Measurements from ENCODE around the gene ECHDC3. TPM values are rescaled to one million over a fixed set of nuclear protein-coding genes. Genes with fewer than 3 reads are reported as not detected.

ECHDC3 gene
- total RNA-seq, 3 donors from 2014 or later: 62.6 to 256 (median 132) TPM

DNA sequence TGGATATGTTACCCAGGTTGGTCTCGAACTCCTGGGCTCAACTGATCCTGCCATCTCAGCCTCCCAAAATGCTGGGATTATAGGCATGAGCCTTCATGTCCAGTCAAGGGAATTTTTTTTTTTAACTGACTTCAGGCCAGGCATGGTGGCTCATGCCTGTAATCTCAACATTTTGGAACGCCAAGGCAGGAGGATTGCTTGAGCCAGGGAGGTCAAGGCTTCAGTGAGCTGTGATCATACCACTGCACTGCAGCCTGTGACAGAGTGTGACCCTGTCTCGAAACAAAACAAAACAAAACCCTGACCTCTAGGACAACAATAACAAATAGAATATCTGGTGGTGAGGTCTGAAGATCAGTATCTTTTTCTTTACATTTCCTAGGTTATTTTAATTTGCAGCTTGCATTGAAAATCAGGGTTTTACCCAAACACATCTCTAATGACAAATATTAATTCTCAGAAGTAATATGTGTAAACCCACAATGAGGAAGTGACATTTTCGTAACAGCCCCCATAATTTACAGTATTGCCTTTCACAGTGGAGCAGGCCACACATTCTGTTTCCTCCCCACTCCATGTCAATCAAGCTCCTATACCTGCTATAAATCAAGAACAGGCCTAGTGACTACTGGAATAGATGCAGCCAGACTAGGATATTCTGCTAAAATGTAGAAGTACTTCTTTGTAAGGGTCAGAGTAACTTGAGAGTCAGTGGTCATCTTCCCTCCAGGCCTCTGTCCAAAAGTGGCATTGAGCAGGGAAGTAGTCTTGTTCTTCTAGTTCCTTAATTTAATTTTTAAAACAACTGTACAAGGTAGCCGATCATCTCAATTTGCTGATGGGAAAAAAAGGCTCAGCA is 43.3 kb upstream of the ECHDC3 start:
- Histone ChIP-seq H3K9me3 (no peaks in the 10 kb centered on the region), H3K36me3 (no peaks in the 10 kb centered on the region), H3K27me3 (no peaks in the 10 kb centered on the region), H3K4me1 (no peaks in the 10 kb centered on the region), H3K4me3 (no peak overlapping the region), H3K27ac (no peak overlapping the region)
- DNase-seq (ENCODE audit: low spot score in 2 of 2): no peak
- TF ChIP-seq POLR2A (IDR thresholded peaks at IDR 0.05) (no peak), POLR2AphosphoS5 (IDR thresholded peaks at IDR 0.05) (no peak)
- TF ChIP-seq, protein P1, sequence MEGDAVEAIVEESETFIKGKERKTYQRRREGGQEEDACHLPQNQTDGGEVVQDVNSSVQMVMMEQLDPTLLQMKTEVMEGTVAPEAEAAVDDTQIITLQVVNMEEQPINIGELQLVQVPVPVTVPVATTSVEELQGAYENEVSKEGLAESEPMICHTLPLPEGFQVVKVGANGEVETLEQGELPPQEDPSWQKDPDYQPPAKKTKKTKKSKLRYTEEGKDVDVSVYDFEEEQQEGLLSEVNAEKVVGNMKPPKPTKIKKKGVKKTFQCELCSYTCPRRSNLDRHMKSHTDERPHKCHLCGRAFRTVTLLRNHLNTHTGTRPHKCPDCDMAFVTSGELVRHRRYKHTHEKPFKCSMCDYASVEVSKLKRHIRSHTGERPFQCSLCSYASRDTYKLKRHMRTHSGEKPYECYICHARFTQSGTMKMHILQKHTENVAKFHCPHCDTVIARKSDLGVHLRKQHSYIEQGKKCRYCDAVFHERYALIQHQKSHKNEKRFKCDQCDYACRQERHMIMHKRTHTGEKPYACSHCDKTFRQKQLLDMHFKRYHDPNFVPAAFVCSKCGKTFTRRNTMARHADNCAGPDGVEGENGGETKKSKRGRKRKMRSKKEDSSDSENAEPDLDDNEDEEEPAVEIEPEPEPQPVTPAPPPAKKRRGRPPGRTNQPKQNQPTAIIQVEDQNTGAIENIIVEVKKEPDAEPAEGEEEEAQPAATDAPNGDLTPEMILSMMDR (IDR thresholded peaks at IDR 0.05): no peak
- intact Hi-C loops (cut with DNase I; ENCODE audit: low total_unique reads): no loop called here

DNA sequence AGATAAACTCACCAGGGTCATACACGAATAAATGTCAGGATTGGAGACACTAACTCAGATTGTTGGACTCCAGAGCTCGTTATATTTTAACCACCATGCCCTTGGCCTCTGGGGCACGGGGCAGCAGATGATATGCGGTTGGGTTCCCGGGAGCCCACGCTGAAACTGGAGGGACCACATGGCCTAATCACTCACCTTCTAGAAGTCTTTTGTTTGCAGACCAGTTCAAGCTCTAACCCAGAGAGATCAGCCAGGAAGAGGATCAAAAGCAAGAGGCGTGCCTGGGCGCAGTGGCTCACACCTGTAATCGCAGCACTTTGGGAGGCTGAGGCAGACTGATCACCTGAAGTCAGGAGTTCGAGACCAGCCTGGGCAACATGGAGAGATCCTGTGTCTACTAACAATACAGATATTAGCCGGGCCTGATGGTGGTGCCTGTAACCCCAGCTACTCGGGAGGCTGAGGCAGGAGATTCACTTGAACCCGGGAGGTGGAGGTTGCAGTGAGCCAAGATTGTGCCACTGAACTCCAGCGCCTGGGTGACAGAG is 42.6 kb upstream of the ECHDC3 start:
- intact Hi-C loops (cut with DNase I; ENCODE audit: low total_unique reads): no loop called here
- H3K27ac ChIP-seq: no peak overlapping the region
- no peaks in the 10 kb centered on the region for H3K36me3 ChIP-seq
- H3K4me1 ChIP-seq: no peaks in the 10 kb centered on the region
- TF ChIP-seq POLR2A (IDR thresholded peaks at IDR 0.05) (no peak), POLR2AphosphoS5 (IDR thresholded peaks at IDR 0.05) (no peak)
- TF ChIP-seq, protein P1 (IDR thresholded peaks at IDR 0.05): no peak
- H3K4me3 ChIP-seq: no peak overlapping the region
- no peaks in the 10 kb centered on the region for H3K9me3 ChIP-seq
- H3K27me3 ChIP-seq: no peaks in the 10 kb centered on the region
- no peak for DNase-seq (ENCODE audit: low spot score in 2 of 2)

GRCh38 chr10:11700539-11700938 is 41.6 kb upstream of the ECHDC3 start:
- H3K4me1 ChIP-seq: no peaks in the 10 kb centered on the region
- intact Hi-C loops (cut with DNase I; ENCODE audit: low total_unique reads): no loop called here

DNA sequence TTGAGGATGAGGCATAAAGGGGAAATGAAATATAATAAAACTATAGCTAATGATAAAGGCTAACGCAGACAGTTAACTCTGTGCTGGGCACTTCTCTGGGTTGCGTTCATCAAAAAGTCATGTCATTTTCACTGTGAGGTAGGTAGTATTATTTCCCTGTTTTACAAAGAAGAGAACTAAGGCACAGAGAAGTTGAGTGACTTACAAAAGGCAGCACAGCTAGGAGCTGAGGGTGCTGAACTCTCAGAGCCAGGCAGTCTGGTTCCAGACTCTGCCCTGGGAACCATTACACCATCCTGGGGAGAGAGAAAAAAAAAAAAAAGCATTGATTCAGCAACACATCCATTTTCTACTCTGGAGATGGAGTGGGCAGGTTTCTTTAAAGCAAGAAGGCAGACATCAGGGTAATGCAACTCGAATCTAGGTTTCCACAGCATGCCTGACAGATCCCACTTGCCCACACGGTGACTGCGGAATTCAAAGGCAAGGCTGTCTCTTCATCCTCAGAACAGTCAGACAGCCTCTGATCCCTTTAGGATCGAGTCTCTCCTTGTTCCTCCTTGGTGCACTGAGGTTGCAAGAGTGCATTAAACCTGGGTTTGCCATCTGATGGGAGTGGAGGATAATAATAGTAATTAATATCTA is 40.6 kb upstream of the ECHDC3 start:
- Histone ChIP-seq H3K4me3 (no peak overlapping the region), H3K9me3 (no peaks in the 10 kb centered on the region), H3K27ac (no peak overlapping the region), H3K27me3 (no peaks in the 10 kb centered on the region), H3K4me1 (no peaks in the 10 kb centered on the region), H3K36me3 (no peaks in the 10 kb centered on the region)
- no peak for TF ChIP-seq POLR2A (IDR thresholded peaks at IDR 0.05)
- TF ChIP-seq POLR2AphosphoS5 (IDR thresholded peaks at IDR 0.05): no peak
- no peak for DNase-seq (ENCODE audit: low spot score in 2 of 2)
- intact Hi-C loops (cut with DNase I; ENCODE audit: low total_unique reads): no loop called here

More at GRCh38 chr10:11700539-11700938, 41.6 kb upstream of the ECHDC3 start:
- no peaks in the 10 kb centered on the region for H3K27me3 ChIP-seq
- no peaks in the 10 kb centered on the region for H3K36me3 ChIP-seq
- no peak overlapping the region for H3K27ac ChIP-seq
- no peak overlapping the region for H3K4me3 ChIP-seq
- no peak for DNase-seq (ENCODE audit: low spot score in 2 of 2)
- H3K9me3 ChIP-seq: no peaks in the 10 kb centered on the region
- TF ChIP-seq, protein P1 (IDR thresholded peaks at IDR 0.05): no peak
- TF ChIP-seq POLR2AphosphoS5 (IDR thresholded peaks at IDR 0.05) (no peak), POLR2A (IDR thresholded peaks at IDR 0.05) (no peak)

DNA sequence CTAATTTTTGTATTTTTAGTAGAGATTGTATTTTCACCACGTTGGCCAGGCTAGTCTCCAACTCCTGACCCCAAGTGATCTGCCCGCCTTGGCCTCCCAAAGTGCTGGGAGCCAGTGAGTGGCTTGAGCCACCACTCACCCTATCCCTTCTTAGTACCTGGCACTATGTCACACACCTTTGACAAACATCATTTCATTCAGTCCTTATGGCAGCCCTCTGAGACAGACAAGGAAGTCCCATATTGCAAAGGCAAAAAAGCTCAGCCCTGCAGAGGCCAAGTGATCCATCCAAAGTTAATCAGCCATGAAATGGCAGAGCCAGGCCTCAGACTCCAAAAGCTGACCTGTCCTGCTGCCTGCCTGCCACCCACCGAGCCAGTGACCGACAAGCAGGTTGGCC is 39.9 kb upstream of the ECHDC3 start:
- H3K4me1 ChIP-seq: no peaks in the 10 kb centered on the region
- no peaks in the 10 kb centered on the region for H3K27me3 ChIP-seq
- intact Hi-C loops (cut with DNase I; ENCODE audit: low total_unique reads): no loop called here
- H3K4me3 ChIP-seq: no peak overlapping the region
- H3K36me3 ChIP-seq: no peaks in the 10 kb centered on the region
- H3K9me3 ChIP-seq: no peaks in the 10 kb centered on the region
- no peak for TF ChIP-seq POLR2AphosphoS5 (IDR thresholded peaks at IDR 0.05)
- TF ChIP-seq, protein P1 (IDR thresholded peaks at IDR 0.05): no peak
- no peak for TF ChIP-seq POLR2A (IDR thresholded peaks at IDR 0.05)
- H3K27ac ChIP-seq: no peak overlapping the region
- no peak for DNase-seq (ENCODE audit: low spot score in 2 of 2)

Data from breast epithelium (tissue), 4 donors.